ENCODE measurements around the gene GRAMD4. TPM values are rescaled to one million over a fixed set of nuclear protein-coding genes. Genes with fewer than 3 reads are reported as not detected.

The GRAMD4 gene
- total and polyA plus RNA-seq, 4 donors = 16.3 to 67.7 (median 21.2) TPM

DNA sequence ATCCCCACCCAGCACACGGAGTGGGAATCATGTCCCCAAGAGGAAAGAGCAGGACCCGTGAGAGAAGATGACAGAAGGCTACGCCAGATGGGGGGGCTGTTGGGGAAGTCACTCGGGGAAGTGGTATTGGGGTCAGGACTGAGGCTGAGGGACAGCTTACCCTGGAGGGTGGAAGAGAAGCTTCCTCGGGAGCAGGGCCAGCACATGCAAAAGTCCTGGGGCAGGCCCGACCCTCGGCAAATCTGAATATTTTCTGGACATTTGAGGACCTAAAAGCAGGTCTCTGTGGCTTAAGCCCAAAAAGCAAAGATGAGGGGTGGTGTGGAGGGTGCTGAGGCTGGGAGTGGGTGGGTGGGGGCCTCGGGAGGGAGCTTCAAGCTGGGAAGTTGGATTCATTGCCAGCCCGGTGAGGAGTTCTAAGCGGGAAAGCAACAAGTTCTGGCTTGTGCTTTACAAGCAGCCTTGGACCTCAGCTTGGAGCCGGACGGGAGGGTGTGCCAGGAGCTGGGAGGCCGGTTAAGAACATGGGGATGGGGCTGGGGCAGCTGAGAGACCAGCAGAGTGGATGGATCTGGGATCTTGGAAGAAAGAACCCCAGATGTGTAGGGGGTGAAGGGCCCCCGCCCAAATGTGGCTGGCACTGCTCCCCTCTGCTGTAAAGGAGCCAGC lies 34.9 kb downstream of the GRAMD4 start:
- TF ChIP-seq, protein P1, sequence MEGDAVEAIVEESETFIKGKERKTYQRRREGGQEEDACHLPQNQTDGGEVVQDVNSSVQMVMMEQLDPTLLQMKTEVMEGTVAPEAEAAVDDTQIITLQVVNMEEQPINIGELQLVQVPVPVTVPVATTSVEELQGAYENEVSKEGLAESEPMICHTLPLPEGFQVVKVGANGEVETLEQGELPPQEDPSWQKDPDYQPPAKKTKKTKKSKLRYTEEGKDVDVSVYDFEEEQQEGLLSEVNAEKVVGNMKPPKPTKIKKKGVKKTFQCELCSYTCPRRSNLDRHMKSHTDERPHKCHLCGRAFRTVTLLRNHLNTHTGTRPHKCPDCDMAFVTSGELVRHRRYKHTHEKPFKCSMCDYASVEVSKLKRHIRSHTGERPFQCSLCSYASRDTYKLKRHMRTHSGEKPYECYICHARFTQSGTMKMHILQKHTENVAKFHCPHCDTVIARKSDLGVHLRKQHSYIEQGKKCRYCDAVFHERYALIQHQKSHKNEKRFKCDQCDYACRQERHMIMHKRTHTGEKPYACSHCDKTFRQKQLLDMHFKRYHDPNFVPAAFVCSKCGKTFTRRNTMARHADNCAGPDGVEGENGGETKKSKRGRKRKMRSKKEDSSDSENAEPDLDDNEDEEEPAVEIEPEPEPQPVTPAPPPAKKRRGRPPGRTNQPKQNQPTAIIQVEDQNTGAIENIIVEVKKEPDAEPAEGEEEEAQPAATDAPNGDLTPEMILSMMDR (IDR thresholded peaks at IDR 0.05; ENCODE audit: control extremely low read depth, extremely low read depth) = no peak
- Histone ChIP-seq H3K36me3 (ENCODE audit: control insufficient read depth in 4 of 4, insufficient read depth in 4 of 4, low read length in 4 of 4) (peaks cover 0 to 9% (median 0%) of the 10 kb centered on the region in 4 donors), H3K27me3 (ENCODE audit: control insufficient read depth in 3 of 3, insufficient read depth in 3 of 3, low read length in 2 of 3) (no peaks in the 10 kb centered on the region), H3K4me3 (no peak overlapping the region), H3K4me1 (ENCODE audit: control insufficient read depth in 5 of 5, insufficient read depth in 5 of 5, low read length in 5 of 5) (peaks cover 3 to 25% (median 16%) of the 10 kb centered on the region in 5 donors), H3K9ac (ENCODE audit: insufficient read depth in 1 of 2, low read length in 2 of 2) (no peak overlapping the region), H3K9me3 (ENCODE audit: control insufficient read depth in 4 of 4, insufficient read depth in 3 of 4, low read length in 3 of 4) (no peaks in the 10 kb centered on the region), H3K27ac (ENCODE audit: low read depth in 1 of 2, low read length in 1 of 2) (no peak overlapping the region)
- 85 to 89% methylated on average over 14 of the region's 14 CpGs for WGBS, 2 donors
- ATAC-seq (ENCODE audit: insufficient read depth, low FRiP score) (no peak), DNase-seq (no peak)

DNA sequence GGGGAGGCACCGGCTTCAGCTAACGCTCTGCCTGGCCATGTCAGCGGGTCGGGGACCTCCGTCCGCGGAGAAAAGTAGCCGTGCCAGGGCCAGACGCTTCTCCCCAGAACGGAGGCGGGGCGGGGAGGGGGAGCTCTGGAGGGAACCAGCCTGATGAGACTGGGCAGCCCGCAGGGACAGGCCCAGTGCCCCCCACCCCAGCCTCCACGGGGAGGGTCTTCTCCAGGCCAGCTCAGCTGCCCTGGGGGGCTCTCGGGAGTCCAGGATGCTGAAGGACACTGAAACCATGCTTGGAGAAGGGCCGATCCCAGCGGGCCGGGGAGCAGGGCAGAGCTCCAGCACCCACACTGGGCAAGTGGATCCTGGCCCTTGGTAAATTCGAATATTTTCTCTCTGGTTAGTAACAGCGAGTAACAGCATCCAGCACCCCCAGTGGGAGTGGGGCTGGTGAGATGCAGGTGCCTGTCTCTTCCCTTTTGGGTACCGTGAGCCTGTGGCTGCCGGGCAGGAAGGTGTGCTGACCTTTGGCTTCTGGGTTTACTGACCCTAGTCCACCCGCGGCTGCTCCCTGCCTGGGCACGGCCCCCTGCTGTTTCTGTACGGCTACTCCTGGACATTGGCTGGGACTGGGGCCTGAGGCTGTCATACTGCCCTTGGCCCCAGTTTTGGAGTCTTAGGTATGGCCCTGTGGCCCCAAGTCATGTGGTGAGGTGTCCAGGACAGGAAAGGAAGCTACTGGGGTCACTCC lies 35.8 kb downstream of the GRAMD4 start:
- H3K4me3 ChIP-seq = no peak overlapping the region
- TF ChIP-seq, protein P1 (IDR thresholded peaks at IDR 0.05; ENCODE audit: control extremely low read depth, extremely low read depth) = no peak
- no peak for DNase-seq
- peaks cover 0 to 9% (median 0%) of the 10 kb centered on the region in 4 donors for H3K36me3 ChIP-seq (ENCODE audit: control insufficient read depth in 4 of 4, insufficient read depth in 4 of 4, low read length in 4 of 4)
- peaks cover 3 to 18% (median 11%) of the 10 kb centered on the region in 5 donors for H3K4me1 ChIP-seq (ENCODE audit: control insufficient read depth in 5 of 5, insufficient read depth in 5 of 5, low read length in 5 of 5)
- 93 to 94% methylated on average over 25 to 26 of the region's 26 CpGs for WGBS, 2 donors
- H3K27ac ChIP-seq (ENCODE audit: low read depth in 1 of 2, low read length in 1 of 2) = no peak overlapping the region
- H3K9ac ChIP-seq (ENCODE audit: insufficient read depth in 1 of 2, low read length in 2 of 2) = no peak overlapping the region
- H3K9me3 ChIP-seq (ENCODE audit: control insufficient read depth in 4 of 4, insufficient read depth in 3 of 4, low read length in 3 of 4) = no peaks in the 10 kb centered on the region
- H3K27me3 ChIP-seq (ENCODE audit: control insufficient read depth in 3 of 3, insufficient read depth in 3 of 3, low read length in 2 of 3) = no peaks in the 10 kb centered on the region
- no peak for ATAC-seq (ENCODE audit: insufficient read depth, low FRiP score)

DNA sequence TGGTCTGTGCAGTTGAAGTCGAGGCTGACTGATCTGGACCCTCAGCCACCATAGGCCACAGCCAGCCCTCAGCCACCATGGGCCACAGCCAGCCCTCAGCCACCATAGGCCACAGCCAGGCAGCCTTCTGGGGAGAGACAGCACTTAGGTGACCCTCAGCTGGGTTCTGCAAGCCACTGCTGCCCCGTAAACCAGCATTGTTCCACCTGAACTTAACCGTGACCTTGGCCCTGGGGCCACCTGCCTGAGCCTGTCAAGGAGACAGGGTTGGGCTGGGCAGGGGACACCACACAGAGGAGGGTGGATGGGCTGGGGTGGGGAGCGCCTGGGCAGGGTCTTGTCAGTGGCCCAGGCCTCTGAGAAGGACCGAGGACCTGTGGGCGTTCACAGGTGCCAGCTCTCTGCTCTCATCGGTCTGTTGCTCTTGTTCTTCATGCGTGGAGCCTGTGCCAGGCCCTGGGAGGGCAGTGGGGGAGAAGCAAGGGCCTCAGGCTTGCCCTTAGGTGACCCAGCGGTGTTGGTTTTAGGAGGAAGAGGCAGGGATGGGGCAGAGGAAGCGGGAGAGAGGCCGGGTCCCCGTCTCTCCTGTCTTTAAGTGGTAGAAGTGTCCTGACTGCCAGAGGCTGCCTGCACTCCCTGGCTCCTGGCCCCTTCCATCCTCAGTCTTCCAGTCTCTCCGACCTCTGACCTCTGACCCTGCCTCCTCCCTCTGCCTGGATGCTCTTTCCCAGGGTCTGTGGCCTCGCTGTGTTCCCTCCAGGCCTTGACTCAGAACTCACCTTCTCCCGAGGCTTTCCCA lies 36.9 kb downstream of the GRAMD4 start:
- no peak for DNase-seq
- WGBS, 2 donors = 89 to 93% methylated on average over 15 of the region's 15 CpGs
- Histone ChIP-seq H3K4me3 (no peak overlapping the region), H3K27me3 (ENCODE audit: control insufficient read depth in 3 of 3, insufficient read depth in 3 of 3, low read length in 2 of 3) (no peaks in the 10 kb centered on the region), H3K9me3 (ENCODE audit: control insufficient read depth in 4 of 4, insufficient read depth in 3 of 4, low read length in 3 of 4) (no peaks in the 10 kb centered on the region), H3K4me1 (ENCODE audit: control insufficient read depth in 5 of 5, insufficient read depth in 5 of 5, low read length in 5 of 5) (peaks cover 3 to 16% (median 11%) of the 10 kb centered on the region in 5 donors), H3K9ac (ENCODE audit: insufficient read depth in 1 of 2, low read length in 2 of 2) (no peak overlapping the region), H3K36me3 (ENCODE audit: control insufficient read depth in 4 of 4, insufficient read depth in 4 of 4, low read length in 4 of 4) (peaks cover 0 to 12% (median 0%) of the 10 kb centered on the region in 4 donors), H3K27ac (ENCODE audit: low read depth in 1 of 2, low read length in 1 of 2) (no peak overlapping the region)
- ATAC-seq (ENCODE audit: insufficient read depth, low FRiP score) = no peak
- TF ChIP-seq, protein P1 (IDR thresholded peaks at IDR 0.05; ENCODE audit: control extremely low read depth, extremely low read depth) = no peak

Measured in lung (tissue), 12 donors.